Left lung (tissue), 14 donors: ENCODE data around the gene CDK9. TPM values are rescaled to one million over a fixed set of nuclear protein-coding genes. Genes with fewer than 3 reads are reported as not detected.

Experiments used
- ATAC-seq: fragments of 200-7000 bp; cut with Tn5 transposase; one replicate; pipeline ENCODE4 v1.9.1; 2020; ENCODE audit warnings: moderate library complexity
- DNase-seq, 4 donors: peaks; one replicate each; pipeline ENCODE4 v3.0.0-alpha.2; 2013 to 2020
- H3K27ac ChIP-seq, 2 donors: fragments of 200-600 bp; sonication (generic) in 1 of 2; one replicate each; pipeline versions ENCODE4 v1.5.0 to v1.8.0; 2020 to 2021
- H3K27me3 ChIP-seq, 2 donors: fragments of 200-600 bp; sonication (generic) in 1 of 2; one replicate each; pipeline versions ENCODE4 v1.5.0 to v1.8.0; 2020 to 2021
- H3K36me3 ChIP-seq, 2 donors: fragments of 200-600 bp; sonication (generic) in 1 of 2; one replicate each; pipeline versions ENCODE4 v1.5.0 to v1.8.0; 2020 to 2021
- H3K4me1 ChIP-seq, 2 donors: fragments of 200-600 bp; one replicate each; pipeline ENCODE4 v1.8.0; 2021
- H3K4me3 ChIP-seq, 2 donors: fragments of 200-600 bp; sonication (generic) in 1 of 2; one replicate each; pipeline versions ENCODE4 v1.5.0 to v1.8.0; 2020 to 2021; ENCODE audit warnings: mild to moderate bottlenecking in 1 of 2
- H3K9me3 ChIP-seq, 2 donors: fragments of 200-600 bp; sonication (generic) in 1 of 2; one replicate each; pipeline versions ENCODE4 v1.5.0 to v1.8.0; 2020 to 2021
- CTCF ChIP-seq, 2 donors: fragments of 200-600 bp; sonication (generic) in 1 of 2; IDR thresholded peaks; one replicate each; pipeline versions ENCODE4 v1.5.0 to v1.8.0; 2021; ENCODE audit warnings: antibody characterized with exemption in 2 of 2
- intact Hi-C, 2 donors: fragments of 100-400 bp; cut with DNase I; formaldehyde crosslinking; loops; one replicate each; pipeline versions ENCODE4 v1.11.2 to v1.14.2; 2022
- long read RNA-seq, 12 donors: library from polyadenylated mRNA in 2 of 12; unstranded in 2 of 12; transcript quantifications; one replicate each; pipeline ENCODE4 v2.0.0 and lab custom pipeline, GENCODE V29; 2019 to 2026
- polyA plus RNA-seq, 6 donors: library from polyadenylated mRNA; unstranded; fragments of 120-200 nt; gene quantifications; one replicate each; pipeline ENCODE4 v1.2.1, GENCODE V29; 2013; ENCODE audit not compliant: insufficient read length in 6 of 6
- total RNA-seq, 2 donors: library from RNA; stranded (reverse); fragmentation: NEBNext Ultra II Directional; extraction: Animal tissue kit (Norgen Biotek cat#: 25700); gene quantifications; one replicate each; pipeline ENCODE4 v1.2.1, GENCODE V29; 2021
- donor health status: DM: no; HTN: yes; CAD: no.
- donor health status: DM: no; HTN: no; CAD: no.

Gene CDK9
- total RNA-seq (10 to 100 TPM; 78.8 to 83.4 TPM), polyA plus RNA-seq (10 to 100 TPM; 56.0 to 68.7 (median 61.1) TPM)
- long read RNA-seq, donor 1, transcript CDK9-201 (7 exons, 2,463 nt): major isoform, 16 of 38 reads
- long read RNA-seq, donor 1, transcript CDK9-205 (2 exons, 458 nt): minor isoform, 5 of 38 reads
- long read RNA-seq, donor 1, partial matches to known transcripts: 13 of 38 reads
- long read RNA-seq, donor 1, other reads (novel, unspliced or antisense): 0 of 38 reads
- long read RNA-seq, donor 2, transcript CDK9-201 (7 exons, 2,463 nt): major isoform, 15 of 53 reads
- long read RNA-seq, donor 2, transcript CDK9-205 (2 exons, 458 nt): minor isoform, 5 of 53 reads
- long read RNA-seq, donor 2, partial matches to known transcripts: 30 of 53 reads
- long read RNA-seq, donor 2, other reads (novel, unspliced or antisense): 0 of 53 reads
- long read RNA-seq, donor 3, transcript CDK9-205 (2 exons, 458 nt): minor isoform, 5 of 21 reads
- long read RNA-seq, donor 3, transcript CDK9-201 (7 exons, 2,463 nt): major isoform, 15 of 21 reads
- long read RNA-seq, donor 3, partial matches to known transcripts: 0 of 21 reads
- long read RNA-seq, donor 3, other reads (novel, unspliced or antisense): 0 of 21 reads
- long read RNA-seq, donor 4, transcript CDK9-201 (7 exons, 2,463 nt): major isoform, 12 of 18 reads
- long read RNA-seq, donor 4, partial matches to known transcripts: 1 of 18 reads
- long read RNA-seq, donor 4, other reads (novel, unspliced or antisense): 5 of 18 reads
- long read RNA-seq, donor 5, transcript CDK9-201 (7 exons, 2,463 nt): major isoform, 16 of 29 reads
- long read RNA-seq, donor 5, partial matches to known transcripts: 9 of 29 reads
- long read RNA-seq, donor 5, other reads (novel, unspliced or antisense): 0 of 29 reads
- long read RNA-seq, donor 6, transcript CDK9-201 (7 exons, 2,463 nt): major isoform, 8 of 18 reads
- long read RNA-seq, donor 6, partial matches to known transcripts: 0 of 18 reads
- long read RNA-seq, donor 6, other reads (novel, unspliced or antisense): 6 of 18 reads
- long read RNA-seq, donor 7, transcript CDK9-201 (7 exons, 2,463 nt): major isoform, 7 of 15 reads
- long read RNA-seq, donor 7, partial matches to known transcripts: 7 of 15 reads
- long read RNA-seq, donor 7, other reads (novel, unspliced or antisense): 0 of 15 reads
- long read RNA-seq, donor 8, transcript CDK9-201 (7 exons, 2,463 nt): major isoform, 6 of 25 reads
- long read RNA-seq, donor 8, partial matches to known transcripts: 17 of 25 reads
- long read RNA-seq, donor 8, other reads (novel, unspliced or antisense): 0 of 25 reads
- long read RNA-seq, donor 9: 0 reads
- long read RNA-seq, donor 10, transcript CDK9-201 (7 exons, 2,463 nt): major isoform, 12 of 13 reads
- long read RNA-seq, donor 10, partial matches to known transcripts: 0 of 13 reads
- long read RNA-seq, donor 10, other reads (novel, unspliced or antisense): 1 of 13 reads
- long read RNA-seq, donor 11, transcript CDK9-205 (2 exons, 458 nt): minor isoform, 10 of 83 reads
- long read RNA-seq, donor 11, transcript CDK9-201 (7 exons, 2,463 nt): major isoform, 26 of 83 reads
- long read RNA-seq, donor 11, partial matches to known transcripts: 46 of 83 reads
- long read RNA-seq, donor 11, other reads (novel, unspliced or antisense): 0 of 83 reads
- long read RNA-seq, donor 12, transcript CDK9-201 (7 exons, 2,463 nt): major isoform, 6 of 15 reads
- long read RNA-seq, donor 12, partial matches to known transcripts: 7 of 15 reads
- long read RNA-seq, donor 12, other reads (novel, unspliced or antisense): 0 of 15 reads

- ATAC-seq: peak; percentile 83
- H3K36me3 ChIP-seq: peaks cover 0 to 44% of the 10 kb centered on the region in 2 donors
- H3K4me3 ChIP-seq: peak within 1 kb of the TSS; percentile 96 to 100
- intact Hi-C loops: loop anchor here in 1 of 2 donors (5.0 kb wide), 1 partner anchor 136 kb away; no protein-coding TSS in a partner anchor
- H3K27ac ChIP-seq: peak within 1 kb of the TSS; percentile 89 to 98
- peaks cover 12 to 85% of the 10 kb centered on the region in 2 donors for H3K4me1 ChIP-seq
- peak; percentile 85 to 95 (median 92) for DNase-seq
- no peaks in the 10 kb centered on the region for H3K27me3 ChIP-seq
- no peak for TF ChIP-seq CTCF (IDR thresholded peaks at IDR 0.05)
- H3K9me3 ChIP-seq: no peaks in the 10 kb centered on the region
Measured at GRCh38 chr9:127785933-127786772, at the start of gene CDK9. TSS of gene CDK9 (plus strand) at chr9:127786034. CDS start at chr9:127786149, 115 bp downstream.

- intact Hi-C loops: loop anchor here in 1 of 2 donors (5.0 kb wide), 1 partner anchor 134 kb away; no protein-coding TSS in a partner anchor
- H3K36me3 ChIP-seq: peaks cover 0 to 60% of the 10 kb centered on the region in 2 donors
- DNase-seq (no peak), ATAC-seq (no peak)
- TF ChIP-seq CTCF (IDR thresholded peaks at IDR 0.05): no peak
- no peak overlapping the region for H3K27ac ChIP-seq
- H3K9me3 ChIP-seq: no peaks in the 10 kb centered on the region
- H3K4me1 ChIP-seq: peaks cover 12 to 51% of the 10 kb centered on the region in 2 donors
- no peaks in the 10 kb centered on the region for H3K27me3 ChIP-seq
- H3K4me3 ChIP-seq: no peak overlapping the region
Measured at GRCh38 chr9:127738666-127739065, 47.2 kb upstream of the CDK9 start.

GRCh38 chr9:127739614-127740330, 46.1 kb upstream of the CDK9 start:
- intact Hi-C loops: loop anchor here in 1 of 2 donors (5.0 kb wide), 1 partner anchor 133 kb away; no protein-coding TSS in a partner anchor

More at GRCh38 chr9:127739614-127740330, 46.1 kb upstream of the CDK9 start:
- no peak overlapping the region for H3K4me3 ChIP-seq
- DNase-seq (no peak), ATAC-seq (no peak)
- no peaks in the 10 kb centered on the region for H3K27me3 ChIP-seq
- TF ChIP-seq CTCF (IDR thresholded peaks at IDR 0.05): no peak
- no peaks in the 10 kb centered on the region for H3K9me3 ChIP-seq
- peak overlapping the region in 1 of 2 donors; percentile 30 for H3K27ac ChIP-seq
- peaks cover 0 to 71% of the 10 kb centered on the region in 2 donors for H3K36me3 ChIP-seq
- peaks cover 6 to 40% of the 10 kb centered on the region in 2 donors for H3K4me1 ChIP-seq
